PFSK-1 (cell line): ENCODE data around the gene TMEM131.

Experiments used
- FOXP2 ChIP-seq: optimal IDR thresholded peaks from 2 replicates; pipeline ENCODE3; 2011; ENCODE audit warnings: borderline replicate concordance, control low read depth, inconsistent platforms; ENCODE audit not compliant: insufficient read depth; ENCODE audit errors: extremely low read length, extremely low read depth
- POLR2AphosphoS5 ChIP-seq: IDR thresholded peaks from 2 replicates; pipeline ENCODE4 v1.6.1; 2012; ENCODE audit warnings: low read depth, mild to moderate bottlenecking, control low read depth, low read length, moderate library complexity
- SIN3A ChIP-seq: IDR thresholded peaks from 2 replicates; pipeline ENCODE4 v1.6.1; 2012; ENCODE audit warnings: mild to moderate bottlenecking, low read length, moderate library complexity, borderline replicate concordance; ENCODE audit not compliant: insufficient read depth
- TAF1 ChIP-seq: IDR thresholded peaks from 2 replicates; pipeline ENCODE4 v1.6.1; 2012; ENCODE audit warnings: low read length, control low read depth, borderline replicate concordance; ENCODE audit not compliant: insufficient read depth
- TF ChIP-seq, protein P1 (sequence below), 2 experiments: IDR thresholded peaks; 2 replicates each; pipeline versions ENCODE4 v1.6.1 to v1.8.0; 2011 to 2012; ENCODE audit warnings: low read depth in 2 of 2, low read length in 2 of 2, control low read depth in 1 of 2, inconsistent platforms in 1 of 2, mild to moderate bottlenecking in 1 of 2, moderate library complexity in 1 of 2; ENCODE audit not compliant: insufficient read depth in 1 of 2

The TMEM131 gene

DNA sequence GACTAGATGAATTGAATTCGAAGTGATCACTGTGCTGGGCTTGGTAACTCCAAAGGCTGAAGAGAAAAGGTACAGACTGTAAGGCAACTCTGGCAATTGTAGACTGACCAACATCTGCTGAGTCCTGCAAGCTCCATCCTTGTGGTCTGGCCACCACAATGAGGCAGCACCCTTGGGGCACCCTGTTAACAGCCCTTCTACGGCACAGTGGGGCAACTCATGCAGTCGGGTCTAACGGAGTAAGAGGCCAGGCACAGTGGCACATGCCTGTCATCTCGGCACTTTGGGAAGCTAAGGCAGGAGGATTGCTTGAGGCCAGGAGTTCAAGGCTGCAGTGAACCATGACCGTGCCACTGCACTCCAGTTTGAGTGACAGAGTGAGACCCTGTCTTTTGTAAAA, 155.6 kb downstream of the TMEM131 start:
- TF ChIP-seq FOXP2 (no peak), SIN3A (no peak), POLR2AphosphoS5 (no peak), TAF1 (no peak)
- TF ChIP-seq, protein P1, sequence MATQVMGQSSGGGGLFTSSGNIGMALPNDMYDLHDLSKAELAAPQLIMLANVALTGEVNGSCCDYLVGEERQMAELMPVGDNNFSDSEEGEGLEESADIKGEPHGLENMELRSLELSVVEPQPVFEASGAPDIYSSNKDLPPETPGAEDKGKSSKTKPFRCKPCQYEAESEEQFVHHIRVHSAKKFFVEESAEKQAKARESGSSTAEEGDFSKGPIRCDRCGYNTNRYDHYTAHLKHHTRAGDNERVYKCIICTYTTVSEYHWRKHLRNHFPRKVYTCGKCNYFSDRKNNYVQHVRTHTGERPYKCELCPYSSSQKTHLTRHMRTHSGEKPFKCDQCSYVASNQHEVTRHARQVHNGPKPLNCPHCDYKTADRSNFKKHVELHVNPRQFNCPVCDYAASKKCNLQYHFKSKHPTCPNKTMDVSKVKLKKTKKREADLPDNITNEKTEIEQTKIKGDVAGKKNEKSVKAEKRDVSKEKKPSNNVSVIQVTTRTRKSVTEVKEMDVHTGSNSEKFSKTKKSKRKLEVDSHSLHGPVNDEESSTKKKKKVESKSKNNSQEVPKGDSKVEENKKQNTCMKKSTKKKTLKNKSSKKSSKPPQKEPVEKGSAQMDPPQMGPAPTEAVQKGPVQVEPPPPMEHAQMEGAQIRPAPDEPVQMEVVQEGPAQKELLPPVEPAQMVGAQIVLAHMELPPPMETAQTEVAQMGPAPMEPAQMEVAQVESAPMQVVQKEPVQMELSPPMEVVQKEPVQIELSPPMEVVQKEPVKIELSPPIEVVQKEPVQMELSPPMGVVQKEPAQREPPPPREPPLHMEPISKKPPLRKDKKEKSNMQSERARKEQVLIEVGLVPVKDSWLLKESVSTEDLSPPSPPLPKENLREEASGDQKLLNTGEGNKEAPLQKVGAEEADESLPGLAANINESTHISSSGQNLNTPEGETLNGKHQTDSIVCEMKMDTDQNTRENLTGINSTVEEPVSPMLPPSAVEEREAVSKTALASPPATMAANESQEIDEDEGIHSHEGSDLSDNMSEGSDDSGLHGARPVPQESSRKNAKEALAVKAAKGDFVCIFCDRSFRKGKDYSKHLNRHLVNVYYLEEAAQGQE (IDR thresholded peaks at IDR 0.05; ENCODE audit: insufficient read depth in 1 of 2, low read depth in 2 of 2, low read length in 2 of 2), result no peak

DNA sequence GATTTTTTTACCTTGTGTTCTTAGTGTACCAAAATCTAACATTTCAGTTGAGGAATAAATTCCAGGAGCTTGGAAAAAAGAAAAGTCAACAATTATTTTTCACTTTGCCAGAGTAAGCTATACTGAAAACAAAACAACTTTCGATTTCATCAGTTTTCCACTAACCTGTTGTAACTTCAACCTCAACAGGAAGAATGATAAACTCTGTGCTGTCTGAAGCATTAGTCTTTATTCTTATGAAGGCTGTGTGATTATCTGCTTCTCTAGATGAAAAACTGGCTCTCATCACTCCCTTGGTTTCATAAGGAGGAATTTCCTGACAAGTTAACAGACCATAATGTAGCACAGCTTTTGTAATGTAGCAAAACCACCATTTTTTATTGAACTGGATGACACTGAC, 161.1 kb downstream of the TMEM131 start:
- TF ChIP-seq TAF1, result no peak
- no peak for TF ChIP-seq SIN3A
- TF ChIP-seq POLR2AphosphoS5, result no peak
- TF ChIP-seq, protein P1 (IDR thresholded peaks at IDR 0.05; ENCODE audit: insufficient read depth in 1 of 2, low read depth in 2 of 2, low read length in 2 of 2), result no peak
- no peak for TF ChIP-seq FOXP2

DNA sequence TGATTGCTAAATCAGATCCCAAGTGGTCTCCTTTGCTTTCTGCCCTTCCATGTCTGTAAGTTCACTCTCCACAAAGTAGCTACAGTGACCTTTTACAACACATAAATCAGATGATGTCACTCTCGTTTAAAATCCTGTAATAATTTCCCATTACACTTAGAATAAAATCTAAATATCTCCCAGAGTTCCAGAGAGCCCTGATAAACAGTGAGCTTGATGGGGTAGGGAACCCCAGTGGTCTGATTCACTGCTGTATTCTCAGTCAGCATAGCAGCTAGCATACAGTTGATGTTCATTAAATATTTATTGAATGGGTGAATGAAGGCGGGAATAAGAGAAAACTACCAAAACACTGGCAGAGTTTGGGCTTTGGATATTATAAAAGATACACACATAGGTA, 164.6 kb downstream of the TMEM131 start:
- TF ChIP-seq SIN3A, result no peak

DNA sequence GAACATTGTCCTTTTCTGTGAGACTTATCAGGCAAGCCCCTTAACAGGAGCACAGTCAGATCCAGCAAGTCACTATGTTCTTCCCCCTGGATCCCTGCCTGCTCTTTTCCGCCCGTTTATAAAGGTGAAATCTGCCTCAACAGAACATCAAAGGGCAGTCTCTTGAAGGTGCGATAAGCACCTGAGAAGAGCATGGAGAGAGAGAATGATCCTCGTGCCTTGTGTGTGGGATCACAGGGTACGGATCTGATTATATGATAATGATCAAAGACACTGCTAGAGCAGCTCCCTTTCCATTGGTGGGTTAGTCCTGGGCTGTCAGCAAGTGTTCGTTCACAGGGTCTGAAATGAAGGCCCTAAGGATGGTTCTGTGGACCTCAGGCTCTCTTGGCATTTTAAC, 176.0 kb downstream of the TMEM131 start:
- TF ChIP-seq SIN3A (no peak), TAF1 (no peak), FOXP2 (no peak), POLR2AphosphoS5 (no peak)
- TF ChIP-seq, protein P1 (IDR thresholded peaks at IDR 0.05; ENCODE audit: insufficient read depth in 1 of 2, low read depth in 2 of 2, low read length in 2 of 2), result no peak

DNA sequence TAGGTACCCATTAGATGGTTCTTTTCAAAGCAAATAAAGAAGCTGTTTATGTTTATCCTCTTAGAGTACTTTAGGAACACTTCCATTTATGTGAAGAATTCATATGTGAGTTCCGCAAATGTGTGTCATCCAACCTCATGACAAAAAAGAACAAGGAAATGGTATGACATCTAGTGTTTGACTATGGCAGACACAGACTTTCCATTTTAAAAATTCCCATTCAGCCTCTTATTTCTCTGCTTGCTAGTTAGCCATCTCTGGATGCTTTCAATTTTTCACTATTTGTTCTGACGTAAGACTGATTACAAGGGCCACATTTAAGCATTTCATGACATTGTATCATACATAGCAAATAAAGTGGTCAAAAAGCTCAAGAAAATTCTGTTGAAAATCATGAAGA, 179.3 kb downstream of the TMEM131 start:
- TF ChIP-seq POLR2AphosphoS5 (no peak), FOXP2 (no peak), TAF1 (no peak), SIN3A (no peak)
- TF ChIP-seq, protein P1 (IDR thresholded peaks at IDR 0.05; ENCODE audit: insufficient read depth in 1 of 2, low read depth in 2 of 2, low read length in 2 of 2), result no peak
